ENCODE results near the gene OR4A47.
"Not testable (repeated sequence)": the region's sequence is repeated elsewhere in the genome, so short reads cannot be mapped to it uniquely, and the experiment has no call there.

The OR4A47 gene

GRCh38 chr11:48488493-48488892 lies at the start of gene OR4A47:
Gene OR4A47 (plus strand): TSS chr11:48488793. CDS start chr11:48488793, 0 bp downstream.
- not testable (repeated sequence) for FAIRE-seq

- not testable (repeated sequence) for FAIRE-seq
These were observed 32.7 kb upstream of the OR4A47 start for GRCh38 chr11:48455909-48456308.

- FAIRE-seq: not testable (repeated sequence)
These were observed 14.6 kb upstream of the OR4A47 start for GRCh38 chr11:48473966-48474365.

GRCh38 chr11:48474703-48475102 lies 13.9 kb upstream of the OR4A47 start:
- not testable (repeated sequence) for FAIRE-seq

GRCh38 chr11:48506169-48506568 lies 17.6 kb downstream of the OR4A47 start:
- not testable (repeated sequence) for FAIRE-seq

- FAIRE-seq: no peak
These were observed 50.4 kb downstream of the OR4A47 start for GRCh38 chr11:48538991-48539390.

All from islet of Langerhans (tissue), 1 donor.